ENCODE measurements around the gene SYT11.

The SYT11 gene

DNA sequence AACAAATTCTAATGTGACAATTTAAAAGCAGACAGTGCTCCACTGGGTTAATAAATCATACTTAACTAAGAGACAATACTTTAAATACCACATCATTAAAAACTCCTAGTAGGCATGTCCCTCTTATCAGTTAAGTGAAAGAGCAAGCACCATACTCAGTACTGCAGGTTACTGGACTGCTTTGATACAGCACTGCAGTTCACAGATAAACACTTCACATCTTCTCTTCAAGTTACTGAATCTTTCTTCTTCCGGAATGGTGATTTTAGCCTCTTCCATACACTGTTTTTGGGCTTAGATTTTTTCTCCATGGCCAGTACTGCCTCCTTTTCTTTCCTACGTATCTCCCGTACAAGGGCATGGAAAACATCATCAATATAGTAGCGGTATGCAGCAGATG lies 40.8 kb downstream of the SYT11 start:
- TF ChIP-seq, protein P1, sequence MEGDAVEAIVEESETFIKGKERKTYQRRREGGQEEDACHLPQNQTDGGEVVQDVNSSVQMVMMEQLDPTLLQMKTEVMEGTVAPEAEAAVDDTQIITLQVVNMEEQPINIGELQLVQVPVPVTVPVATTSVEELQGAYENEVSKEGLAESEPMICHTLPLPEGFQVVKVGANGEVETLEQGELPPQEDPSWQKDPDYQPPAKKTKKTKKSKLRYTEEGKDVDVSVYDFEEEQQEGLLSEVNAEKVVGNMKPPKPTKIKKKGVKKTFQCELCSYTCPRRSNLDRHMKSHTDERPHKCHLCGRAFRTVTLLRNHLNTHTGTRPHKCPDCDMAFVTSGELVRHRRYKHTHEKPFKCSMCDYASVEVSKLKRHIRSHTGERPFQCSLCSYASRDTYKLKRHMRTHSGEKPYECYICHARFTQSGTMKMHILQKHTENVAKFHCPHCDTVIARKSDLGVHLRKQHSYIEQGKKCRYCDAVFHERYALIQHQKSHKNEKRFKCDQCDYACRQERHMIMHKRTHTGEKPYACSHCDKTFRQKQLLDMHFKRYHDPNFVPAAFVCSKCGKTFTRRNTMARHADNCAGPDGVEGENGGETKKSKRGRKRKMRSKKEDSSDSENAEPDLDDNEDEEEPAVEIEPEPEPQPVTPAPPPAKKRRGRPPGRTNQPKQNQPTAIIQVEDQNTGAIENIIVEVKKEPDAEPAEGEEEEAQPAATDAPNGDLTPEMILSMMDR (conservative IDR thresholded peaks at IDR 0.05; ENCODE audit: low read depth): no peak
- ChIA-PET POLR2A (ENCODE audit: low non-redundant PET) (no interaction called here), CTCF (no interaction called here)
- no peak overlapping the region for H3K27ac ChIP-seq
- no peak for DNase-seq (ENCODE audit: low spot score)

DNA sequence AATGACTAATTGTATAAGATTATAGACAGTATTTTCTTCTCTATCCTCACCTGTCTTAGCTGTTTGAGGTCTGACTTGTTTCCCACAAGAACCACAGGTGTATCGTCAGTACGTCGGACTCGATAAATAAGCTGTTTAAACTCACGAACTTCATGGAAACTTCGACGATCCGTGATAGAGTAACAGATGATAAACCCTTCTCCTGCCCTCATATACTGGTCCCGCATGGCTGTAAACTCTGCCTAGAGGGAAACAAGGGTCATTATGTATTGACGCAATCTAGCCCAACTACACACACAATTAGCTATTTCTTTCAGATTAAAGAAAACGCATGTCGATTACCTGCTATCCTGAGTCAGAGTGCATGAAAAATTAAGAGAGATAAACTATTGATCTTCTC lies 44.9 kb downstream of the SYT11 start:
- H3K27ac ChIP-seq: no peak overlapping the region
- TF ChIP-seq, protein P1 (conservative IDR thresholded peaks at IDR 0.05; ENCODE audit: low read depth): no peak
- POLR2A ChIA-PET (ENCODE audit: low non-redundant PET): no interaction called here
- CTCF ChIA-PET: no interaction called here
- DNase-seq (ENCODE audit: low spot score): no peak

- DNase-seq (ENCODE audit: low spot score): no peak
- ChIA-PET CTCF (no interaction called here), POLR2A (ENCODE audit: low non-redundant PET) (no interaction called here)
- no peak overlapping the region for H3K27ac ChIP-seq
- TF ChIP-seq, protein P1 (conservative IDR thresholded peaks at IDR 0.05; ENCODE audit: low read depth): no peak
These were observed 50.5 kb downstream of the SYT11 start for GRCh38 chr1:155909894-155910293.

DNA sequence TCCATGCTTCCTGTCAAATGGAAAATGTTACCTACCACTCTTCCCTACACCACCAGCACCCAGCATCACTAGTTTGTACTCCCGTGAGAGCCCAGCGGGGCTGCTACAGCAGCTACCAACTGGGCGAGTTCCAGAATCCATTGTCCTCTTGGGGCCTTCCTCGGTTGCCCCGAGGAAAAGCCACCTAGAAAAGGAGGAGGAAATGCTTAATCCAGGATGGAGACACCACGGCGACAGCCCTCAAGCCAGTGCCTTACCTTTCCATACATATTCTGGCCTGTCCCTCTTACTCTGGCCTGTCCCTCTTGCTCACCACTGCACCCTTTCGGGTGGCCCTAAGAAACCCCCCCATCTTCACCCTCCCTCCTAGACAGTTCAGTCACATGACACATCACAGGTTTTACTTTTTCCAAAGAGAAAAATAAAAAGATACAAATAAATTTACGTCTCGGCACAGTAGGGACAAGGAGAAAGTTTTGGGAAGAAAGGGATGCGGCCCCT lies 51.3 kb downstream of the SYT11 start:
- TF ChIP-seq, protein P1 (conservative IDR thresholded peaks at IDR 0.05; ENCODE audit: low read depth): no peak
- peak; percentile 16 for DNase-seq (ENCODE audit: low spot score)
- H3K27ac ChIP-seq: peak overlapping the region; percentile 90
- POLR2A ChIA-PET (ENCODE audit: low non-redundant PET): no interaction called here
- CTCF ChIA-PET: interaction anchor here (0.5 kb wide), 1 partner anchor 27 kb away, joined by 4 read pairs; no protein-coding TSS in a partner anchor

DNA sequence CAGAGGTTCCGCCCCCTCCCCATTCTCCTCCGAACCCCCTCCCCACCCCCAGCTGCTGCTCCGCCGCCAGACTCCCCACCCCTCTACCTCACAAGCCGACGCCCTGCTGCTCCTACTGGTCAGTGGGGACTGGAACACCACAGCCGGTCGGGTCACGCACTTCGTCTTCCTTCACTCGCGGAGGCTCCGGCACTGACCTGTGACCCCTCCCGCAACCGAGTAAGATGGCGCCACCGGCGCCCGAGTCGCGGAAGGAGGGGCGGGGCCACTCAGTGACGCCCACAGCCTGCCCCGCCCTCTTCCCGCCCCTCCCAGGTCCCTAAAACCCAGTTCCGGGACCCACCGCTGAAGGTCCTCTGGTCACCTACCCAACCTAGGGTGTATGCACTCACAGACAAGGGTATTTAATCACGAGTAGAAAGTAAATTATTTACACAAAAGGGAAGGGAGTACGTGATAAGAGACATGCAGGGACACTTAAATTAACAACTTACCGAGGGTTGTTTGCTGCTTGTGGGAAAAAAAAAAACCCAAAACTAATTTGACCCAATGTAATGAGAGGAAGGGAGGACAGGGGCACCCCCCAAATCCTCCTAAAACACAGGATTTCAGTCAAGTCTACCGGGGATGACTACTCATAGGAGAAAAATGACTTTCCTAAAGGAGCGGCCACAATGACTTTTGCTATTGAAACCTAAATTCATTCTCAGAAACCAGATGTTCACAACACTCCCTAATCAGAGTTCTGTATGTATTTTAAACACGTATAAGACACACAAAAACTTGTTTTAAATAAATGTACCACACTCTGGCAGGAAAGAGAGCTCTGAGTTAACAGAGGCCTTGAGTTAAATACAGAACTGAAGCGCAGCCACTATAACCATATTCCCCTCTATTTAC lies 52.0 kb downstream of the SYT11 start, which contains the start of gene RIT1:
Gene RIT1, minus strand, starts transcription at position 194 of the 900 bp plus-strand sequence. CDS start 588 bp downstream, outside the sequence.
- CTCF ChIA-PET: interaction anchor here (0.5 to 0.6 kb wide), 2 partner anchors 16 to 27 kb away, joined by 3 to 4 read pairs; no protein-coding TSS in a partner anchor
- TF ChIP-seq, protein P1 (conservative IDR thresholded peaks at IDR 0.05; ENCODE audit: low read depth): no peak
- DNase-seq (ENCODE audit: low spot score): peak; percentile 82
- peak within 1 kb of the TSS; percentile 90 for H3K27ac ChIP-seq
- POLR2A ChIA-PET (ENCODE audit: low non-redundant PET): no interaction called here

- ChIA-PET POLR2A (ENCODE audit: low non-redundant PET) (no interaction called here), CTCF (interaction anchor here (0.6 kb wide), 1 partner anchor 17 kb away, joined by 3 read pairs; no protein-coding TSS in a partner anchor)
- TF ChIP-seq, protein P1 (conservative IDR thresholded peaks at IDR 0.05; ENCODE audit: low read depth): no peak
- no peak for DNase-seq (ENCODE audit: low spot score)
- H3K27ac ChIP-seq: peak overlapping the region; percentile 90
These were observed 52.7 kb downstream of the SYT11 start for GRCh38 chr1:155912056-155912536.

Data from RWPE1 (cell line).